ENCODE data around the gene CCDC51. TPM values are rescaled to one million over a fixed set of nuclear protein-coding genes. Genes with fewer than 3 reads are reported as not detected.

The CCDC51 gene
- total and polyA plus RNA-seq, 2 of the 13 experiments (the other 11 are each of a cell fraction or from before 2014, with no cell fraction given), result 18.1 to 29.4 TPM

DNA sequence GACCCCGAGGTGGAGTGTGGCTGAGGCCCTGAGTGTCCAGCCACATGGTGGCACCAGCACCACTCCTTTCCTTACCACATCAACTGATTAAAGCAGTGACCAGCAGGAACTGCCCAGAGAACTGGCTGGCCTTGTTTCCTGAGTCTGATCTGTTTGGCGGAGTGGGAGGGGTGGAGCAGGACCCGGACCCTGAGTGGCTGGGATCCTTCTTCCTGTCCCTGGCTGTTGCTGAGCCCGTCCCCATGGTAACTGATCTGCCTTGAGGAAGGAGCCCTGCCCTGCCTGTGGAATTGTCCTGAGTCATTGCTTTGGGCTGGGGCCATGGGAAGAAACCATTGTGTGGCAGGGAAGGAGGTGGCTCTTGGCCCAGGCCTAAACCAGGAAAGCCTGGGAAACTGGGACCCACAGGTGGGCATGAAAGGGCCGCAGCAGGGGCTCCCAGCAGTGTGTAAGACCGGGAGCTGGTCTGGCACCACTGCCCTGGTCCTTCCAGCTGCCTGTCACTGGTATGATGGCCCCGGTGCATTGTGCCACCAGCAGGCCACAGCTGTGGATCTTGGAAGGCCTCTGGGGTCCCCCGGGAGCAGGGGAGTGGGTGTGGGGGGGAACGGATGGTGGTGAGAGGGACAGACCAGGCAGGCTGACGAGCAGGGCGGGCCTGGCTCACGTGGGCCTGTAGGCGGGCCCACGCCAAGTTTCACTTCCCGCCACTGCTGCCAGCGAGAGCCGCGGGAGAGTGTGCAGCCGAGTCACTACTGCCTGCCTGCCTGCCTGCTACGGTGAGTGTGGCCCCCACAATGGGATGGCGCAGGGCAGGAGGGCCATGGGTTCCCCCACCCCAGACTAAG is 25.8 kb upstream of the CCDC51 start (continued):
- TF ChIP-seq ETS1 (CRISPR knock-in tag; IDR thresholded peaks at IDR 0.05) (no peak), FLYWCH1 (CRISPR knock-in tag; IDR thresholded peaks at IDR 0.05) (no peak), ZFYVE20 (CRISPR knock-in tag; IDR thresholded peaks at IDR 0.05; ENCODE audit: borderline replicate concordance, low read depth) (no peak), NFIB (CRISPR knock-in tag; IDR thresholded peaks at IDR 0.05; ENCODE audit: borderline replicate concordance) (no peak), MATR3 (CRISPR knock-in tag; IDR thresholded peaks at IDR 0.05) (no peak), ZNF382 (CRISPR knock-in tag; IDR thresholded peaks at IDR 0.05; ENCODE audit: borderline replicate concordance) (no peak), ZNF609 (CRISPR knock-in tag; IDR thresholded peaks at IDR 0.05; ENCODE audit: borderline replicate concordance) (peak; percentile 45; the same call in 1 of the 2 replicates), AHDC1 (CRISPR knock-in tag; IDR thresholded peaks at IDR 0.05; ENCODE audit: borderline replicate concordance) (no peak), CERS6 (CRISPR knock-in tag; IDR thresholded peaks at IDR 0.05) (no peak), NFYC (CRISPR knock-in tag; IDR thresholded peaks at IDR 0.05) (0 out of 2 replicates have a peak, but pooled peaks have one; percentile 21), TEAD2 (CRISPR knock-in tag; IDR thresholded peaks at IDR 0.05) (no peak), HIVEP1 (CRISPR knock-in tag; IDR thresholded peaks at IDR 0.05) (no peak)
- TF ChIP-seq, protein P1, sequence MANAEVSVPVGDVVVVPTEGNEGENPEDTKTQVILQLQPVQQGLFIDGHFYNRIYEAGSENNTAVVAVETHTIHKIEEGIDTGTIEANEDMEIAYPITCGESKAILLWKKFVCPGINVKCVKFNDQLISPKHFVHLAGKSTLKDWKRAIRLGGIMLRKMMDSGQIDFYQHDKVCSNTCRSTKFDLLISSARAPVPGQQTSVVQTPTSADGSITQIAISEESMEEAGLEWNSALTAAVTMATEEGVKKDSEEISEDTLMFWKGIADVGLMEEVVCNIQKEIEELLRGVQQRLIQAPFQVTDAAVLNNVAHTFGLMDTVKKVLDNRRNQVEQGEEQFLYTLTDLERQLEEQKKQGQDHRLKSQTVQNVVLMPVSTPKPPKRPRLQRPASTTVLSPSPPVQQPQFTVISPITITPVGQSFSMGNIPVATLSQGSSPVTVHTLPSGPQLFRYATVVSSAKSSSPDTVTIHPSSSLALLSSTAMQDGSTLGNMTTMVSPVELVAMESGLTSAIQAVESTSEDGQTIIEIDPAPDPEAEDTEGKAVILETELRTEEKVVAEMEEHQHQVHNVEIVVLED (CRISPR knock-in tag; IDR thresholded peaks at IDR 0.05; ENCODE audit: borderline replicate concordance), result peak; percentile 54; the same call in 1 of the 2 replicates

Measured in HepG2 (cell line).